ENCODE results near the gene TSPEAR.
"Not testable (repeated sequence)": the region's sequence is repeated elsewhere in the genome, so short reads cannot be mapped to it uniquely, and the experiment has no call there.

The TSPEAR gene

GRCh38 chr21:44564886-44565598 is 146.3 kb downstream of the TSPEAR start:
- no peak for DNase-seq

GRCh38 chr21:44564099-44564498 is 147.3 kb downstream of the TSPEAR start:
- no peak for DNase-seq

GRCh38 chr21:44558695-44559094 is 152.7 kb downstream of the TSPEAR start, which contains the start of gene KRTAP10-3:
Gene KRTAP10-3, minus strand, starts transcription at chr21:44558795. Its CDS starts 80 bp downstream, at chr21:44558715.
- no peak for DNase-seq

- not testable (repeated sequence) for DNase-seq
These were observed 153.1 kb downstream of the TSPEAR start for GRCh38 chr21:44558329-44558675.

GRCh38 chr21:44557491-44558328 is 153.7 kb downstream of the TSPEAR start:
- no peak for DNase-seq

- no peak for DNase-seq
These were observed 154.5 kb downstream of the TSPEAR start for GRCh38 chr21:44556879-44557278.

GRCh38 chr21:44555200-44555875 is 156.0 kb downstream of the TSPEAR start:
- no peak for DNase-seq

GRCh38 chr21:44552681-44553080 is 158.7 kb downstream of the TSPEAR start:
- no peak for DNase-seq

GRCh38 chr21:44552136-44552535 is 159.2 kb downstream of the TSPEAR start:
- DNase-seq, result no peak

GRCh38 chr21:44551340-44551961 is 159.9 kb downstream of the TSPEAR start, which contains the start of gene KRTAP10-2:
Gene KRTAP10-2, minus strand, starts transcription at chr21:44551505. Its CDS starts 47 bp downstream, at chr21:44551458.
- no peak for DNase-seq

GRCh38 chr21:44550807-44551206 is 160.6 kb downstream of the TSPEAR start:
- no peak for DNase-seq

GRCh38 chr21:44550285-44550684 is 161.1 kb downstream of the TSPEAR start:
- not testable (repeated sequence) for DNase-seq

- DNase-seq, result no peak
These were observed 161.7 kb downstream of the TSPEAR start for GRCh38 chr21:44549525-44550211.

GRCh38 chr21:44548922-44549321 is 162.4 kb downstream of the TSPEAR start:
- no peak for DNase-seq

GRCh38 chr21:44548381-44548780 is 163.0 kb downstream of the TSPEAR start:
- no peak for DNase-seq

- peak; percentile 13 for DNase-seq
These were observed 163.6 kb downstream of the TSPEAR start for GRCh38 chr21:44547656-44548331.

- no peak for DNase-seq
These were observed 166.8 kb downstream of the TSPEAR start for GRCh38 chr21:44544566-44544965.

GRCh38 chr21:44542716-44543115 is 168.7 kb downstream of the TSPEAR start:
- no peak for DNase-seq

- no peak for DNase-seq
These were observed 170.6 kb downstream of the TSPEAR start for GRCh38 chr21:44540741-44541288.

- DNase-seq, result no peak
These were observed 171.2 kb downstream of the TSPEAR start, which contains the start of gene KRTAP10-1 for GRCh38 chr21:44539991-44540666. Gene KRTAP10-1, minus strand, starts transcription at chr21:44540195. Its CDS starts 45 bp downstream, at chr21:44540150.

- no peak for DNase-seq
These were observed 172.3 kb downstream of the TSPEAR start for GRCh38 chr21:44539046-44539445.
